ENCODE data around the gene ST14.
"Not testable (repeated sequence)": the region's sequence is repeated elsewhere in the genome, so short reads cannot be mapped to it uniquely, and the experiment has no call there.

DNA sequence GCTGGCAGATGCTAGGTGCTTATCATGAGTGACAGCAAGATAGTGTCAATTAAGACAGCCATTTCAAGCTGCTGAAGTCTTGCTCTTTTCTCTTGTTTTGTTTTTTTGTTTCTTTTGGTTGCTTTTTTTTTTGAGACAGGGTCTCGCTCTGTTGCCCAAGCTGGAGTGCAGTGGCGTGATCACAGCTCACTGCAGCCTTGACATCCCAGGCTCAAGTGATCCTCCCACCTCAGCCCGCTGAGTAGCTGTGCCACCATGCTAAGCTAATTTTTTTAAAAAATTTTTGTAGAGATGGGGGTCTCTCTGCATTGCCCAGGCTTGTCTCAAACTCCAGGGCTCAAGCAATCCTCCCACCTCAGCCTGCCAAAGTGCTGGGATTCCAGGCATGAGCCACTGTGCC lies 12.4 kb downstream of the ST14 start:
- not testable (repeated sequence) for TF ChIP-seq CTCF (IDR thresholded peaks at IDR 0.05 in 8 of 11, conservative IDR thresholded peaks at IDR 0.05 in 3 of 11); POLR2AphosphoS5 (IDR thresholded peaks at IDR 0.05); POLR2A (IDR thresholded peaks at IDR 0.05)
